GM18526 (cell line): ENCODE results near the gene NSUN2.

ENCODE experiments used
- POLR2A ChIP-seq: IDR thresholded peaks from 3 replicates; pipeline ENCODE4 v1.6.1; 2011; ENCODE audit not compliant: insufficient read length; ENCODE audit errors: extremely low read depth

NSUN2 gene

DNA sequence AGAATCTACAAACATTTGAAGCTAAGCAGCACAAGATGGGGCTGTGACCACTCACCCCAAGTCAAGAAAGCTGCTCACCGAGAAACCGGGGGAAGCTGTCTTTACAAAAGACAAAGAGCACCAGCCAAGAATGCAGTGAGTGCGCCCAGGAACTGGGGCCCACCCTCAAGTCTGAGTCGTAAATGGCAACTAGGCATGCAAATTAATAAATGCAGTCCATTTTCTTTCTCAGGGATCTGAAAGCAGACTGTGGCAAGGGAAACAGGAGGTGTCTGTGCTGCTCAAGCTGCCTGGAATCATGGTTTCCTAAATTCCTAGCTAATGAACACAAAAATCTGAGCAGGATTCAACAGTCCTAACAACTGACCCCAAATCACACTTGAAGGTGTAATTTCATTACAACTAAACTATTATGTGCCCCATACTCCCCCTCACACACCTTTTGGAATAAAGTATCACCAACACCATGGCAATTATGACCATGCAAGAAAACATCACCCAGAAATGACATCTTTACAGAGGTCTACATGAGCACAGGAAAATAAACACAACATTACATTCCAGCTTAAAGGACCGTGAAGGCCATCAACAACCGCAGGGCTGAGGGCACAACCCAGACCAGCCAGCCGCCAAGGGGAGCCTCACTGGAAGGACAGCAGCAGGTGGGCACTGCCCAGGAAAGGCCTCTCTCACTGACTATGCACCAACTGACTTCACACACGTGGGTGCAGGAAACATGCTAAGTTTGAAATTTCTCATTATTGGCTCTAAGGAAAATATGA lies 17.6 kb downstream of the NSUN2 start:
- no peak for TF ChIP-seq POLR2A

DNA sequence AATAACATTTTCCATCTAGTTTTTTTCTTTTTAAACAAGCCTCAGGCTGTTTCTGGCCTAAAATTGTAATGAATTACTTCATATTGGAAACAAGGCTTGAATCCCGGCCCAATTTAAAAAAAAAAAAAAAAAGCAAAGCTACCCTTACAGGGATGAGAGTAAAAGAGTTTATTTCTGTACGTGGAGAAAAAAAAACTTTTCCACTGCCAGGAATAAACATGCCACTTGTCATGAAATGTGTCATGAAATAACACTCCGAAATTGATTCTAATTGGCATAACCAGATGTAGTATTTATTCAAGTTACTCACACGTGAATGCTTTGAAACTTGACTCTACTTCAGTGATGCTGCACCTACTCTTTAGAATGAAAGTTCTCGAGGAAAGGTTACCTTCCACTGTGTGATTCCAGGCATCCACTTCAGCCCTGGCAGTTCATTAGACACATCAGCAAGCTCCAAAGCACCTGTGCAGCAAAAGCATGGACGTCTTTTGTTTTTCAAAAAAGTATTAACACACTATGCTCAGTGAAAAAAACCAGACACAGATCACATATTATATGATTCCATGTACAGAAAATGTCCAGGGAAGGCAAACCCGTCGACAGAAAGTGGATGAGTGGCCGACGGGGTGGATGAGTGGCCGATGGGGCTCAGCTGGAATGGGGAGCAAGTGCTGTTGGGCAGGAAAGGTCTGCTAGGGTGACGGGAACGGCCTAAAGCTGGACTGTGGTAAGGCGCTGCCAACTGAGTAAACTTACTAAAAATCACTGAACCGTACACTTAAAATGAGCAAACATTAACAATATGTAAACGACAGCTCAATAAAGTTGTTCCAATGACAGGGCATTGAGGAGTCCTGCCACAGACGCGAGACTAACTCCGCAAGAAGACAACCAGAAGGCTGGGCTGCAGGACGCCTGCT lies 21.2 kb downstream of the NSUN2 start:
- TF ChIP-seq POLR2A, result no peak

DNA sequence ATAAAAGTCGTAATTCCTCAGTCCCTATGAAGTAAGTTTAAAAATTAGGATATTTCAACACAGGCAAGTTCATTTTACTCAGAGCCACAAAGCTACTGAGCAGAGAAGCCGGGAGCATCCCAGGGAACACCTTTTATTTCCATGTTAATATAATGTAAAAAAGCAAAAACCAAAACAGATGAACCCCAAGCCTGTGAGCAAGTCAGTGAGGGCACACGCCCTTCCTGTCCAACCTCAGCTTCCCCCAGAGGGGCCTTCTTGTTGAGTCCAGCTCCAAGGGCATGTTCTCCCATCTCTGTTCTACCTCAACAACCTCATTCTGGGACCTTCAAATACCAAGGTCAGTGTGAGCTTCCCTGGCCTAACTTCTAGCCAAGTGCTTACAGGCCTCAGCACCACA lies 24.8 kb downstream of the NSUN2 start:
- TF ChIP-seq POLR2A, result no peak

DNA sequence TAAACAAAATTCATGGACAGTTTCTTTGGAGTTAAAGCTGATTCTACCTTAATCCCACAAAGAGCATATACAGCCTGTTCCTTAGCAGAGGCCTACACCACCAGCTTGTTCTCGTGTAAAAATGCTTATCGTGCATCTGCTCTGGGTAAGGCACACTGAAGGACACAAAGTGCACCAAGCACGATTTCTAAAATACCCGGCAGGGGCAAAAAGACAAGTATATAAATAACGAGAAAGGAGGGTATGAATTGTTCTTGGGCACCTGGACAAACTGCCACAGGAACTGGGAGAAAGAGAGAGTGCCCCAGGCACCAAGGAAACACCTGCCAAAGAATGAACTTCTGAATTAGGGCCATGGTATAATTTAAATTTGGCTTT lies 25.3 kb downstream of the NSUN2 start:
- no peak for TF ChIP-seq POLR2A

DNA sequence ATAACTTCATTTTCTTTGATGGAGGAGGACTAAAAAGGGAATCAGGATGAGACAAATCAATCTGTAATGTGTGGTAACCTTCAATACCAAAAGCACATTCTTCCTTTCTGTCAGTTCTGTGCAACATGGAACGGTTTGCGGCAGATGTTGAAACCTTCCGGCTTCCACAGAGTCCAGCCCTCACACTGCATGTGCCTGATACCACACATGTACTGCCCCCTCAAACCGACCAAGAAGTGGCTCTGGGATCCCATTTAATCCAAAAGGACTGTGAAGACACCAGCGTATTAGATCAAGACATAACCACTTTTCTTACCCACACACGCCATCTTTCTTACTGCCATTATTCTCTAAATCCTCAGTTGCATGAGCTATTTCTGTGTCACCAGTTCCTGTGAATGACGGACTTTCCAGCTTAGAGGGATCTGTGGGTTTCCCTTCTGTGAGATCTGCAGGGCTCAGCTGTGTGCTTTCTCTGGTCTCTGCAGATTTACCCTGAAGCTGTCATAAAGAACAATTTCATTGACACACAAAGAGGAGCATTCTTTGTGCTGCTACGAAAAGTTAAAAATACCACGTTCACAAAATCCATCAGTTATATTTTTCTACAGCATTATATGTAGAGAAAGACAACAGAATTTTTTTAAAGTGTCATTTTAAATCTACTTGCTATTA lies 25.8 kb downstream of the NSUN2 start:
- TF ChIP-seq POLR2A, result no peak

DNA sequence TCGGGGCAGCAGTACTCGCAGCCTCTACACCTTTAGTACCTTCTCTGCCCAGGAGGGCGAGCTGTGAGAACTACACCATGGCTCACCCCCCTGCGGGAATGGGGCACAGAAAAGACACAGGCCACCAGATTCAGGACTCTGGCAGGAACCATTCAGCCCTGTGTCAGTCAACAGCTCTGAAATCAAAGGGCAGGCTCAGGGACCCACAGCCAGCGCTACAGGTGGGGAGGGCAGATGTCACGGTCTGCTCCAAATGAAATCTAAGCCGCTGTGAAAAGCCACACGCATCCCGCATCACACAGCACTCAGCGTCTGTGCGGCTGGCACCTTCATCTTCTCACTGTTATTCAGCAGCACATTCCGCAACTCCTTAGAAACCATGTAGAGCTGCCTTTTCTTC lies 27.9 kb downstream of the NSUN2 start:
- no peak for TF ChIP-seq POLR2A

DNA sequence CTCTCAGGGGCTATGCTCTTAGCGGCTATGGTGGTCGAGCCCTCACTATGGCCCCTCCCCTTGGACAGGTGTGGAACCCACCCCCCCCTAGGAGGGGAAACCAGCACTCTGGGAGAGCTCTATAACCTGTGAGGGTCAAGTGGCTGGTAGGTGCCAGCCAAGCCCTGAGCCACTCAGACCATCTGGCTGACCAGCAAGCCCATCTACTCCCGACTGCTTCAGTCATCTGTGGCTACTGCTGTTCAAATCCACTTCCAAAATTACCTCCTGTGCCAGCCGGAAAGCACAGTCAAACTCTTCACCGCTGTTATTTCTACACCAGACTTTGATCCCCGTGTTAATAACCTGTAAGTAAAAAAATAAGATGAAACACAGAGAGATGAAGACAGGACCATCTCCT lies 28.5 kb downstream of the NSUN2 start:
- TF ChIP-seq POLR2A, result no peak

DNA sequence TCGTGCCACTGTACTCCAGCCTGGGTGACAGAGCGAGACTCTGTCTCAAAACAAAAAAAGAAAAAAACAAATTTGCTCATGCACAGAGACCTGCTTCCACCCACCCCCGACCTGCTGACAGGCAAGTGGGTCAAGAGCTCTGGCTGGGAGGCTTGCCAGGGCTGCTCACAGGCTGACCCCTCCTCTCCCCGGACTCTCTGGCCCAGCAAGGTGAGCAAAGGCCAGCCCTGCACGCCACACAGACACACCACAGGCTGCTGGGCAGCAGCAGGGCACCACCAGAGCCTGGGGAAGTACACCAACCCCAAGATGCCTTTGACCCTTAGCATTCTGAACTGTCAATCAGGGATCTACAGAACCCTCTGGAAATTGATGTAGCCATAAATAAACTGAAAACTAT lies 29.2 kb downstream of the NSUN2 start:
- no peak for TF ChIP-seq POLR2A

DNA sequence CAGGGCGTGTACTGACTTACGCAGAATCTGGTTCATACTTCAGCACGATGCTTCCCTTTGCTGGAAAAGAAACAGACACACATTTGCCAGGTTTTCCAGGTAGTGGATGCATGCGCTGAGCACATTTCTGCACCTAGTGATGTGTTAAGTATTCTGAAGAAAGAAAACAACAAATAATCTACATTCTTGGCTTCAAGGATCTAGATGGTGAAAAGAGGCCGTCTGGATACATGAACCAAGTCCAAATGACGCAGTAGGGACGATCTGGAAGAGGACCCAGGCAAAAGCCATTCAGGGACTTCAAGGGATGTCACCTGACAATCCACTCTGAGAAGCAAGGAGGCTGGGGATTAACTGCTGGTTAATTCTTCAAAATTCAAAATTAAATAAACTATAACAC lies 30.4 kb downstream of the NSUN2 start:
- no peak for TF ChIP-seq POLR2A

DNA sequence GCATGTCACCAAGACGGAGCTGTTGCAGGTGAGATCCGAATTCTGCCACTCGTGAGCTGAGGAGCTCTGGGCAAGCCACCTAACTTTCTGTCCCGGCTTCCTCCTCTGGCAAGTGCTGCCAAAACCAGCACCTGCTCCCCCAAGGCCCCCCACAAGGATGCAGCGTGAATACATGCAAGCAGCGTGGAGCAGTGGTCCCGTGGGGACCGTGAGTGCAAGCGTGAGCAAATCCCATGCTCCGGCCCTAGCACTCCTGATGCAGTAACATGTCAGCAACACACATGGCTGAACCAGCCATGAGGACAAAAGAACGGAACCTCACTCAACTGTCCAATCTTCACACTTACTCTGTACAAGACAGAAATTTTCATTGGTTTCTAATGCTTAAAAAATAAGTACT lies 31.0 kb downstream of the NSUN2 start:
- TF ChIP-seq POLR2A, result no peak

DNA sequence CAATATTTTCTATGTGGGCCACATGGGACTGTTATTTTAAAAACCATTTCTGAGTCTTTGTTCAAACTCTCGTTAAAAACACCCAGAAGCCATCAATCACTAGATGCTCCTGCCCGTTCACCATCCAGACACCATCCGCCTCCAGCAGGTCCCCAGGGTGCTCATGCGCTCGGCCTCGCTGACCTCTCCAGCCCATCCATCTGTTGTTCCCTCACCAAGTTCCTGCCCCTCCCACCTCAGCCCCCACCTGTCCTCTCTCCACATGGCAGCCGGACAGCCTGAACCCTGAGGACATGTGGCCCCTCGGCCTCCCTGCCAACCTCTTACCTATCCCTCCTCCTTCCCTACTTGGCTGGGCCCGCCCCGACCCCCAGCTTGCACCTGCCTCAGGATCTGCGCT lies 31.6 kb downstream of the NSUN2 start:
- TF ChIP-seq POLR2A, result no peak

DNA sequence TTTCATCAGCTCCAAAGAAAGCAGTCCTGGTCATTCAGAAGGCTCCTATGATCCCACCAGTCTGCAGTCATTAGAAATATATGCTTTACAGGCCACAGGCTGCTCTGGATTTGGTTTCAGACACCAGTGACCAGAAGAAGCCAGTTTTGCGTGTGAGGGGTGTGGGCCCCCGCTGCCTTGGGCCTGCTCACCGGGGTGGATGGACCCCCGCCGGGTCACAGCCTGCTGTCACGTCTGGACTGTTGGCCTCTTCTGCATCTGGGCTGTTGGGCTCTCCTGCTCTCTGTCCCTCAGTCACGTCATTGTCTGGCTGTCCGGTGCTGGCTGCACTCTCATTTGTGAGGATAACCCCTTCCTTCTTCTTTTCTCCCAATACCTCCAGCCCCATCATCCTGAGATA lies 33.1 kb downstream of the NSUN2 start:
- TF ChIP-seq POLR2A, result no peak

DNA sequence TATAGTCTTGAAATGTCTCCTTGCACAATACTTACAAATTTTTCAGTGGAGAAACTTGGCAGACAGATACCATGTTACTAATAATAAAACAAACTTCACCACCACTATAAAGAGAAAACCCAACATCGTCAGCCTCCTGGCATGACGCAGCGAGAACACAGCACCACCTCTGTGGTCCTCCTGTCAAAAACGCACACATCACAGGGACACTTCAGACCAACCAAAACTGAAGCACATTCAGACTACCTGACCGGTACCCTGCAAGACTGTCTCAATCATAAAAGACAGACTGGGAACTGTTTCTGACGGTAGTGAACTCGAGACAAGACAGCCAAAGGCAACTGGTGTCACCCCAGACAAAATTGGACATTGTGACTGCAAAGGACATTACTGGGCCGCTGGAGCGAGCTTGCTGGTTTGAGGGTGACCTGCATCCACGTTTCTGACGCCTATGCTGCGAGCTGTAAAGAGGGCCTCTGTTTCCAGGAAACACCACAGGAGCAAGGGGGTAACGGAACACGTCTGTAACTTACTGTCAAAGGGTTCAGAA lies 34.4 kb downstream of the NSUN2 start:
- no peak for TF ChIP-seq POLR2A

DNA sequence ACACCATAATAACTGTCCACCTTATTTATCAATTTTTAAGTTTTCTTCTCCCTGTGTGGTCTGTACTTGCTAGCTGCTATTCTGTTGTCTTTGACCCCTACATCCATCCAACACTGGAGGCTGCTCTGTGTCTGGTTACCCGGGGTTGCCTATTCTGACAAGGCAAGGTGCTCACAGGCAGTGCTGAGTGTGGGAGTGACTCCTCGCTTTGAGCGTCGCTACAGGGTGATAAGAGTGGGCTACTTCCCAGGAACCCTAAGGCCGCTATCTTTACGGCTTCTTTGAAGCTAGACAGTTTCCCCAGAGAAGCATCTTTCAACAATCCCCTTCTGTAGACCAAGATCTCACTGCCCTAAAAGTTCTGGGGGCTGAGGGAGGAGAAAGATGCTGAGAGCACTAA lies 35.3 kb downstream of the NSUN2 start:
- no peak for TF ChIP-seq POLR2A

DNA sequence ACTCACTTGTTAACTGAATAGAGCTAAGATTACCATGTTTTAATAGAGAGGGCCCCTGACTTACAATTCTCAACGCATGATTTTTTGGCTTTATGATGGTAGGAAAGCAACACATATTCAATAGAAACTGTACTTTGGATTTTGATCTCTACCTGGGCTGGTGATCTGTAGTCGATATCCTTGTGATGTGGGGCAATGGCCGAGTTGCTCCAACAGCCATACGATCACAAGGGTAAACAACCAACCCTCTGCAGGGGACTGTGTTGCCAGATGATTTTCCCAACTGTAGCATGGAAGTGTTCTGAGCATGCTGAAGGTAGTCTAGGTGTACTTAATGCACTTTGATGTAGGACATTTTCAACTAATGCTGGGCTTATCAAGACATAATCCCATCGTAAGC lies 36.5 kb downstream of the NSUN2 start:
- TF ChIP-seq POLR2A, result no peak

DNA sequence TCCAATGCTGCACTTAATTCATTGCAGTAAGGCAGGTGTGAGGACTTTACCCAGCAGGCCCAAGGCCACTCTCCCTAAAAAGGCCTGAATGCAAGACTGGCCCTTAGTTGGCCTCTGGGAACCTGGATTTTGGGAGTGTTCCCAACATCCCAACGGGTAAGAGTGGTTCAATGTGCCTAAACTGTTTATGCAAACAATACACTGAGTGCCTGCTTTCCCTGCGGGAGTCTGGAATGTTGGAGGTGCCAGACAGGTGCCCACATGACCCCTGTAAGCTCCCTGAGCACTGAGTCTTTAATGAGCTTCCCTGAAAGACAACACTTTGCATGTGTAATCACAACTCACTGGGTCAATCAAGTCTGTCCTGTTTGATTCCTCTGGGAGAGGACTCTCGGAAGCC lies 37.4 kb downstream of the NSUN2 start:
- no peak for TF ChIP-seq POLR2A

DNA sequence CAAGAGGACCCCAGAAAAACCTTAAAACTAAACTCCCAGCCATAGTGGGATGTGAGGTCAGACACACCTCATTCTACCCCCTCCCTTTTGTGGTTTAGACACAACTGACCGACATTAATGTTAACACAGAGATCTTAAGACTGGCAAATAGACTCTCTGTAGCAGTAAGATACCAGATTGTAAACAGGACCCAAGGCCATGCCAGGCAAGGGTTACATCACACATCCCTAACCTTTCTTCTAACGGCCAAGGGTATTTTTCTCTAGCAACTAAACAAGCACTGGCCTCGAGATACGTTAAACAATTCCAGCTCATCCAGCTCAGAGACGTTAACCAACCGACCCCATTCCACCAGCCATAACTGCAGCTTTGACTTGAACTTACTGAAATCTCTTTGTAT lies 38.8 kb downstream of the NSUN2 start:
- TF ChIP-seq POLR2A, result no peak
